ENCODE data around the gene SIK2.

DNA sequence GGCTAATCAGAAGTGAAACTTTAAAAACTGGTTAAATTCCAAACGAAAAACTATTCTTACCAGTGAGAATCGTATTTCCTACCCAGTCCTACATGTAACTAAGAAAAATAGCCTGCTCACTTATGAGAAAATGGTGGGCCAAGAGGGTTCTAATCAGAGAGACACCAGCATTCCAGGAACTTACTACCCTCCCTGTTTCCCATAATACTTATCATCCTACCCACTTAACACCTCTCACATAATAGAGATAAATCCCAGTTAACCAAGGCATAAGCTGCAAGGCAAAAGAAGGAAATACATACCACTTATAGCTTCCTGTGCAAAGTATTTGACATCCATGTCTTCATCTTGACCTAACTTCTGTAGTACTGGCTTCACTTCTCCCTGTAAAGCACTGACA lies 139.5 kb downstream of the SIK2 start:
- TF ChIP-seq, protein P1, sequence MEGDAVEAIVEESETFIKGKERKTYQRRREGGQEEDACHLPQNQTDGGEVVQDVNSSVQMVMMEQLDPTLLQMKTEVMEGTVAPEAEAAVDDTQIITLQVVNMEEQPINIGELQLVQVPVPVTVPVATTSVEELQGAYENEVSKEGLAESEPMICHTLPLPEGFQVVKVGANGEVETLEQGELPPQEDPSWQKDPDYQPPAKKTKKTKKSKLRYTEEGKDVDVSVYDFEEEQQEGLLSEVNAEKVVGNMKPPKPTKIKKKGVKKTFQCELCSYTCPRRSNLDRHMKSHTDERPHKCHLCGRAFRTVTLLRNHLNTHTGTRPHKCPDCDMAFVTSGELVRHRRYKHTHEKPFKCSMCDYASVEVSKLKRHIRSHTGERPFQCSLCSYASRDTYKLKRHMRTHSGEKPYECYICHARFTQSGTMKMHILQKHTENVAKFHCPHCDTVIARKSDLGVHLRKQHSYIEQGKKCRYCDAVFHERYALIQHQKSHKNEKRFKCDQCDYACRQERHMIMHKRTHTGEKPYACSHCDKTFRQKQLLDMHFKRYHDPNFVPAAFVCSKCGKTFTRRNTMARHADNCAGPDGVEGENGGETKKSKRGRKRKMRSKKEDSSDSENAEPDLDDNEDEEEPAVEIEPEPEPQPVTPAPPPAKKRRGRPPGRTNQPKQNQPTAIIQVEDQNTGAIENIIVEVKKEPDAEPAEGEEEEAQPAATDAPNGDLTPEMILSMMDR (IDR thresholded peaks at IDR 0.05), result no peak
- TF ChIP-seq POLR2A (IDR thresholded peaks at IDR 0.05), result no peak
